ENCODE results near the gene ABAT. TPM values are rescaled to one million over a fixed set of nuclear protein-coding genes. Genes with fewer than 3 reads are reported as not detected.

The ABAT gene
- total and polyA plus RNA-seq, 2 of the 8 experiments (the other 6 are each of a cell fraction or from before 2014, with no cell fraction given) = 6.4 to 8.4 TPM

DNA sequence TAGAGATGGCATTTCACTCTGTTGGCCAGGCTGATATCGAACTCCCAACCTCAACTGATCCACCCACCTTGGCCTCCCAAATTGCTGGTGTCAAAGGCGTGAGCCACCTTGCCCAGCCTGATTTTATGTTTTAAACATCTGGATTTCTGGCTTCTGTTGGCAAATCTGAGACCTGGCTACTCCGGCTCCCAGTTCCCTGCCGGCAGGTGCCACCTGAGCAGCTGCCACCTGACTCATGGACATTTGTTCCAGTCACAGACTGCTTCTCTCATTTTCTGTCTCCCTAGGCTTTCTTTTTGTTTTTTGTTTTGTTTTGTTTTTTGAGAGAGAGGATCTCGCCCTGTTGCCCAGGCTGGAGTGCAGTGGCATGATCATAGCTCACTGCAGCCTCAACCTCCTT is 132.8 kb downstream of the ABAT start:
- Histone ChIP-seq H4K5ac (ENCODE audit: insufficient read length, low read depth, low read length) (no peak overlapping the region), H3K4ac (replicated peaks; ENCODE audit: insufficient read length, low read depth, low read length) (no peak overlapping the region), H3K79me1 (ENCODE audit: low read depth, low read length) (no peaks in the 10 kb centered on the region; the same call in none of the 2 replicates), H3K56ac (replicated peaks; ENCODE audit: insufficient read length, low read depth, low read length) (no peak overlapping the region), H2BK15ac (ENCODE audit: low read length) (no peak overlapping the region), H3K27me3 (replicated peaks in 1 of 4; ENCODE audit: control insufficient read depth in 3 of 4, extremely low read depth in 1 of 4, insufficient read depth in 3 of 4, low read length in 3 of 4) (no peaks in the 10 kb centered on the region), H4K91ac (replicated peaks; ENCODE audit: insufficient read length, low read length) (no peak overlapping the region), H3K4me1 (replicated peaks in 1 of 4; ENCODE audit: control insufficient read depth in 3 of 4, insufficient read depth in 4 of 4, low read length in 3 of 4) (no peaks in the 10 kb centered on the region), H3K23me2 (ENCODE audit: low read depth, low read length) (no peaks in the 10 kb centered on the region), H3K4me3 (ENCODE audit: extremely low read depth in 1 of 4, insufficient read depth in 2 of 4, low read depth in 3 of 4, low read length in 4 of 4) (no peak overlapping the region), H4K8ac (ENCODE audit: extremely low read depth, insufficient read depth, low read length) (no peak overlapping the region), H4K20me1 (replicated peaks in 1 of 2; ENCODE audit: control insufficient read depth in 1 of 2, insufficient read depth in 2 of 2, low read length in 2 of 2) (peaks cover 0 to 5% of the 10 kb centered on the region in 2 experiments), H3K9ac (replicated peaks in 1 of 4; ENCODE audit: extremely low read depth in 1 of 4, low read depth in 3 of 4, low read length in 3 of 4) (no peak overlapping the region), H3K79me2 (ENCODE audit: control insufficient read depth in 1 of 2, insufficient read depth in 2 of 2, low read length in 2 of 2) (peaks cover 0 to 9% of the 10 kb centered on the region in 2 experiments; a peak in 2 of 4 replicates), H3K9me3 (ENCODE audit: insufficient read depth in 2 of 2, low read depth in 1 of 2, low read length in 1 of 2) (no peaks in the 10 kb centered on the region), H3K18ac (ENCODE audit: extremely low read depth, low read length) (no peak overlapping the region), H2BK120ac (replicated peaks; ENCODE audit: low read depth, low read length) (no peak overlapping the region), H2AK5ac (ENCODE audit: low read depth, low read length) (no peak overlapping the region), H3K36me3 (ENCODE audit: control insufficient read depth in 2 of 4, insufficient read depth in 4 of 4, low read length in 3 of 4) (peaks cover 35 to 86% (median 66%) of the 10 kb centered on the region in 4 experiments), H3K23ac (ENCODE audit: insufficient read length) (no peak overlapping the region), H2BK5ac (ENCODE audit: low read depth, low read length) (no peak overlapping the region), H3K14ac (ENCODE audit: insufficient read length) (no peak overlapping the region), H3K27ac (ENCODE audit: low read depth, low read length) (no peak overlapping the region), H2AFZ (ENCODE audit: low read length) (no peak overlapping the region), H2BK12ac (ENCODE audit: low read depth, low read length) (no peak overlapping the region), H2BK20ac (ENCODE audit: low read length) (no peak overlapping the region), H3K4me2 (ENCODE audit: insufficient read depth in 1 of 2, low read depth in 2 of 2, low read length in 2 of 2) (no peak overlapping the region)
- 94% methylated on average over 4 of the region's 5 CpGs; no CpG with 5 or more reads in 1 of the 2 experiments for WGBS, 2 experiments (ENCODE audit: extremely low coverage in 1 of 2, insufficient coverage in 1 of 2, insufficient read length in 1 of 2, insufficient replicate concordance in 2 of 2, low coverage in 1 of 2, low lambda C conversion rate in 2 of 2, missing lambda C conversion rate in 1 of 2)
- ChIA-PET CTCF (ENCODE audit: partially characterized antibody) (interaction anchor here (1.5 kb wide), 1 partner anchor 16 kb away, joined by 4 read pairs; no protein-coding TSS in a partner anchor), POLR2A (ENCODE audit: partially characterized antibody) (interaction anchor here (3.7 kb wide), 1 partner anchor 9 kb away, joined by 16 read pairs; no protein-coding TSS in a partner anchor)
- TF ChIP-seq SRF (IDR thresholded peaks at IDR 0.05; ENCODE audit: low read depth, low read length) = no peak
- no peak for TF ChIP-seq HDAC2 (IDR thresholded peaks at IDR 0.05; ENCODE audit: borderline replicate concordance in 1 of 2, low read depth in 2 of 2, low read length in 2 of 2)
- TF ChIP-seq YY1 (IDR thresholded peaks at IDR 0.05; ENCODE audit: low read depth, low read length) = no peak
- DNase-seq (ENCODE audit: low read depth in 1 of 2, low spot score in 2 of 2) (no peak), FAIRE-seq (no peak)
